IPS-NIHi7 (cell line): ENCODE data around the gene OLIG2.
A peak's percentile ranks its signal among the peaks of the same experiment; 100 is the strongest.

Experiments
- DNase-seq: peaks from one replicate; pipeline ENCODE4 v3.0.0; 2012; ENCODE audit warnings: mixed read lengths; ENCODE audit errors: extremely low spot score

OLIG2 gene

DNA sequence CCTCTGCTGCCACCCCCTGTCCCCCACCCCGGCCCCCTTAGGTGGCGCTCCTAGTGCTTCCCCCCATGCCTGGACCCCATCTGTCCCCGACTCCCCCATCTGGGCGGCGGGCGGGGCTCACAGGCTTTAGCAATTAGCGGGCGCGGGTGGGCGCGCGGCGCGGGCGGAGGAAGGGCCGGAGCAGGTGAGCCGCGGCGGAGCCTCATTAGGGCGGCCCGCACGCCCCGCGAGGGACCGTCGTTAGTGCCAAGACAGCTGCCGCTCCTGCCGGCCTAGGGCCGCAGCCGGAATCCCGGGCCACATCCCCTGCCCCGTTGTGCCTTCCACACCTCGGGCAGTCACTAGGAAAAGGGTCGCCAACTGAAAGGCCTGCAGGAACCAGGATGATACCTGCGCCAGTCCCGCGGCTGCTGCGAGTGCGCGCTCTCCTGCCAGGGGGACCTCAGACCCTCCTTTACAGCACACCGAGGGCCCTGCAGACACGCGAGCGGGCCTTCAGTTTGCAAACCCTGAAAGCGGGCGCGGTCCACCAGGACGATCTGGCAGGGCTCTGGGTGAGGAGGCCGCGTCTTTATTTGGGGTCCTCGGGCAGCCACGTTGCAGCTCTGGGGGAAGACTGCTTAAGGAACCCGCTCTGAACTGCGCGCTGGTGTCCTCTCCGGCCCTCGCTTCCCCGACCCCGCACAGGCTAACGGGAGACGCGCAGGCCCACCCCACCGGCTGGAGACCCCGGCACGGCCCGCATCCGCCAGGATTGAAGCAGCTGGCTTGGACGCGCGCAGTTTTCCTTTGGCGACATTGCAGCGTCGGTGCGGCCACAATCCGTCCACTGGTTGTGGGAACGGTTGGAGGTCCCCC is 7.6 kb downstream of the OLIG2 start:
- DNase-seq, result no peak

- DNase-seq, result no peak
These were observed 8.3 kb downstream of the OLIG2 start for GRCh38 chr21:33033961-33034413.

DNA sequence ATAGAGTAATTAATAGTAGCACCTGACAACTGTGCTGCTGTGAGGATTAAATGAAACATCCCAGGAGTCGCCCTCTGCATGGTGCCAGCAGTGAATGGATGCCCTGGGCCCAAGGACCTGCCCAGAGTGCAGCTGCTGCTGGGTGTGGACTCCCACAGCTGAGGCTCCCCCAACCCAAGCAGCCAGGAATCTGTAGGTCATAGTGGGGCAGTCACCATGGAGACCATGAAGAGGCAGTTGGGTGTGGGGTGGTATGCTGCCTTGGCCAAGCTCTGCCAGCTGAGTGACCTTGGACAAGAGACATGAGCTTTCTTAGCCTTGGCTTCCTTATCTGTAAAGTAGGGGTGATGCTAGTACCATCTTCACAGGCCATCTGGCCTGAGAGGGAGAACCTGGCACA is 9.4 kb downstream of the OLIG2 start:
- no peak for DNase-seq

DNA sequence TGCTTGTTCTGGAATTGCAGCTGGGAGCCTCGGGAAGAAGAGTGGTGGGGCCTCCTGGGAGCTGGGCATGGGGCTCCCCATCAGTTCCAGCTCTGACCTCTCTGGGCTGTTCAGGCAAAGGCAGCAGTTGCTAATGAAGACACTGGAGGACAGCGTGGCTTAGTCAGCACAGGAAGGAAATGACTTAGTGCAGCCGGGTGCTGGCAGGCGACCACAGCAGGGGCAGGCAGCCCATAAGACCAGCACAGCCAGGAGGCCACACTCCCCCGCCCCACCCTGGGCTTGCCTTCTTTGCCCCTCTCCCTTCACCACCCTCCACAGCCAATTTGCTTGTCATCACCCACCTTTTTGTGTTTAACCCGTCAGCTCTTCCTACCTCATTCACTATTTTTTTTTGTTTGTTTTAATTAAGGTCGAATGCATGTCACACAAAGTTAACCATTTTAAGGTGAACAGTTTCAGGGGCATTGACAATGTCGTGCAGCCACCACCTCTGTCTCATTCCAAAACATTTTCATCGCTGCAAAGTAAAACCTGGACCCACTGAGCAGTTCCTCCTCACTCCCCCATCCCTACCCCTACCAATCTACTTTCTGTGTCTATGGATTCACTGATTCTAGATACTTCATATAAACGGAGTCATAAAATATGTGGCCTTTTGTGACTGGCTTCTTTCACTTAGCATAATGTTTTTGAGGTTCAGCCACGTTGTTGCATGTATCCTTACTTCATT is 10.9 kb downstream of the OLIG2 start:
- no peak for DNase-seq

GRCh38 chr21:33037501-33037900 is 11.8 kb downstream of the OLIG2 start:
- DNase-seq, result no peak

DNA sequence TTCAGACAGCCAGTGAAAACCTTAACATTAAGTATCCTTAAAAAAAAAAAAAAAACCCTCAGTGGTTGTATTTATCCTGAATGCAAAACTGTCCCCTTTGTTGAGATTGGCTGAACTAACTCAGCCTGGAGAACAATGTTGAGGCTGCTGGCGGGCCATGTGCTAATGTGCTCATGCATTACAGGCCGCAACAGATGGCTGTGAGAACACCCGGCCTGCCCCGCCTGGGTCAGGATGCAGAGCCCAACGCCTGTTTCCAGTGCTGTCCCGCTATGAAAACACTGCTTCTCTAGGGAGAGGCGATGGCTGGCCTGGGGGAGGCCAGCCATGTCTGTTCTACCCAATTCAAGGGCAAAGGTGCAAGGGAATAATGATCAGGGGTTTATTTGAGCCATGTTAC is 13.8 kb downstream of the OLIG2 start:
- no peak for DNase-seq

GRCh38 chr21:33040215-33040614 is 14.5 kb downstream of the OLIG2 start:
- no peak for DNase-seq

DNA sequence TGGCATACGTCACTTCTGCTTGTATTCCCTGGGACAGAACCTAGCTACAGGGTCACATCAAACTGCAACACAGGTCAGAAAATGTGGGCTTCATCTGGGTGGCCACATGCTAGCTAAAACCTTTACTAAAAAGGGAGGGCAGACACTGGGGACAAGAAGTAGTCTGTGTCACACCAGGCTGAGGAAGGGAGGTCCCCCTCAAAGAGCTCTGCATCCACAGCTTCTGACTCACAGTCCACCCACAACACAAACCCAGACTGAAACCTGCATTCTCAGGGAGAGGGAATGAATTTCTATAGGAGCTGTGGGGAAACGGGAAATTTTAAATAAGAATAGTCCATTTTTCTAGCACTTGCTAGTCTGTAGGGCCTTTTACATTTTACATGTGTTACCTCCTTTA is 16.2 kb downstream of the OLIG2 start:
- no peak for DNase-seq

DNA sequence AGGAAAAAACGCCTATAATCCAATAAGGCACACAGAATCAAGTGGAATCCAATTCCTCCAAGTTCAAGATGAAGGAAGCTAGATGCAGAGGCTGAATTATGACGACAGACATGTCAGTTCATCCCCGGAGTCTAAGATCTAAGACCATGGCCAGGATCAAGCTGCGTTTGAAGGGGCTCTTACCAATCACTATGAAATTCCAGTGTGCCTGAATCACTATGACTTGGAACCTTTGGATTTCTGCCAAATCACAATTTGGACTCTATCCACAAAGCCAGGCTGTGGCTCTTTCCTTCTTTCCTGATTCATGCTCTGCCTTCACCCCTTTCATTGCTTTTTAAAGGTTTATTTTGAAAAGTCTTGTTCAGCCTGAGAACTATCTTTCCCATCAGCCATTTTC is 17.1 kb downstream of the OLIG2 start:
- DNase-seq, result no peak

DNA sequence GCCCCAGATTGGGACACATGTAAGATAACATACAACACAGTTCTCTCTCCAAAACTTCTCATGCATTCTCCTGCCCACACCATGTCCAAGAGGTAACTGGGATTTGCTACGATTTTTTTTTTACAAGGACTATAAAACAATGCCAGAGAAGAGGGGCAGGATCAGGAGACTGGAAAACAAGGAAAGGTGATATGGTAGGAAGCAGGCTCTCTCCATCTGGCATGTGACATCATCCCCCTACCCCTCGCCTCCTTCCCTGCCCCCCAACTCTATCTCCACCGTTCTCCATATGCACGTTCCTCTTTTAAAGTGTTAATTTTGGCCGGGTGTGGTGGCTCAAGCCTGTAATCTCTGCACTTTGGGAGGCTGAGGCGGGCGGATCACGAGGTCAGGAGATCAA is 20.7 kb downstream of the OLIG2 start:
- DNase-seq, result no peak

DNA sequence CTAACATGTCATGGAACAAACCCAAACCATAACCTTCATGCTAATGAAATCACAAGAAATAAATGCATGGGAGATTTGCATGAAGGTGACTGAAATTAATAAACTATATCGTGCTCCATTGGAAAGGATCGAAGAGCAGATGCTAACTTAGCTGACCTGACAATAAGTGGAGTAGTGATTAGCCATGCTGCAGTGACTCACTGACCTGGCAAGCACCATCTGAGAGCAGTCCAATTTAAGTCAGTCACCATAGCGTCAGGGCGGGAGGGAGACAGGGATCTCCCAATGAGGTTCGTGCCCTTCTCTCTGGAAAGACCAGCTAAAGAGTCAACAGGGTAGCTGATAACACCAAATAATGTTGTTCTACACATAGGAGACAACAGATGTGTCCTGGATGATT is 21.5 kb downstream of the OLIG2 start:
- DNase-seq, result no peak

GRCh38 chr21:33051925-33052324 is 26.2 kb downstream of the OLIG2 start:
- DNase-seq, result no peak

DNA sequence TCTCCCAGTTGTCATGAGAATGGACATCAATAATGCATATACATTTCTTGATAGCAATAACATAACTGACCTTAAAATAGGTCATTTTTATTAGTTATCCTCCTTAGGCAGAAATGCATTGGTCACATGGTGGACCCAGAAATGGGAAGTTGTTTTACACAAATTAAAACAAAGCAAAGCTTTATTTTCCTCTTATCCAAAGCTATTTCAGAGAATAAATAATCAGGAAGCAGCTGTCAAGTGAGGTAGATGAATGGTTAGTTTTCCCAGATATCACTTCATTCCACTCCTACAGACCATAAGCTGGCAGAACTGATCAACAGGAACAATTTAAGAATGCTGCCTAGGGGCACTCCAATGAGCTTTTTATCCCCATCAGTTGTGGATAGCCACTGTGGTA is 28.2 kb downstream of the OLIG2 start:
- DNase-seq, result no peak

DNA sequence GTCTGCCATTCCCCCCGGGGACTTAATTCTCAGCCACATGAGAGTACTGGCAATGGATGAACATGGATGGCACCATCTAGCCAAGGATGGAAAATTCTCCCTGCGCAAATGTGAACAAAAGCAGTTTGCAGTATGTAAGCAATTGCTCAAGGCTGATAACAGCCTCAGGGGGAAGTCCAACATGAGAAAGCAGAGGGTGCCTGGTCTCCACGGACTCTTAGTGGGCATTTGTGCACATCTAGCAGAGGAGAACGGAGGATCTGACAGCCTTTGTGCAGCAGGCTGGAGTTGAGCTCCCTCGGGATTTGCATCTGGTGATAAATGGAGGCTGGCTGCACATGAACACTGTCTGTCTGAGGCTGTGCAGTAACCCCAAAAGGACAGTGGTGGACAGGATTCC is 30.3 kb downstream of the OLIG2 start:
- no peak for DNase-seq

DNA sequence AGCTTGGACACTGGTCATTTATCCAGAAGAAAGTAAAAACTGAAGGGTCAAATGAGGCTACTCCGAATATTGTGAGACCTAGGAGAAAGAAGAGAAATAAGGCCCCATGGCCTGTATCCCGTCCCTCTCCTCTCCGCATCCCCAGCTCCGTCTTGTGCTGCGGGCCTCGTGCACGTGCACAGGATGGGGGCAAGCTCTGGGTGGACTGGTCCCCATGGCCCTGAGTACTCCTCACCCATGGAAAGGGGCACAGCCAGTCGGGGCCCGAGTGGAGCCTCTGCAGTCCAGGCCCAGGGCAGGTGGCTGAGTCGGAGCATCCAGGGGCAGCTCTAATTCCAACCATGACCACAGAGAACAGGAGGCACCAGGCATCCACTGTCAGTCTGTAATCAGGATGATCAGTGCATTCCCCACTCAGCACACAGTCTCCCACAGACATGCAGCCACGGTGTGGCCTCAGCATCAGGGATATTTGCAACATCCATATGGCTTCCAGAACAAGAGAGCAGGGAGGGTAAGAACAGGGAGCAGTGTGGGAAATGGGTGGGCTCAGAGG is 31.7 kb downstream of the OLIG2 start:
- DNase-seq, result no peak

GRCh38 chr21:33058527-33058926 is 32.8 kb downstream of the OLIG2 start:
- DNase-seq, result no peak

GRCh38 chr21:33058957-33059356 is 33.2 kb downstream of the OLIG2 start:
- no peak for DNase-seq

GRCh38 chr21:33059380-33059841 is 33.7 kb downstream of the OLIG2 start:
- no peak for DNase-seq

DNA sequence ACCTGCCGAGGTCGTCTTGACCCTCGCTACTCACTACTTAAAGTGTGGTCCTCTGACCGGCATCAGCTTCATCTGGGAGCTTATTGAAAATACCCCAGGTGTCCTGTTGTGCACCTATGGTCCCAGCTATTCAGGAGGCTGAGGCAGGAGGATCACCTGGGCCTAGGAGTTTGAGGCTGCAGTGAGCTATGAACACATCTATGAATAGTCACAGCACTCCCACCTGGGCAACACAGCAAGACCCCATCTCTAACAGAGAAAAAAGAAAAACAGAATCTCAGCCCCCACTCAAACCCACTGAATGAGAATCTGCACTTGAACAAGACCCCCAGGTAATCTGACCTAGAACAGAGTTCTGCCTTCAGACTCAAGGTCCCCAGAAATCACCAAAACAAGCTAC is 35.5 kb downstream of the OLIG2 start:
- no peak for DNase-seq

DNA sequence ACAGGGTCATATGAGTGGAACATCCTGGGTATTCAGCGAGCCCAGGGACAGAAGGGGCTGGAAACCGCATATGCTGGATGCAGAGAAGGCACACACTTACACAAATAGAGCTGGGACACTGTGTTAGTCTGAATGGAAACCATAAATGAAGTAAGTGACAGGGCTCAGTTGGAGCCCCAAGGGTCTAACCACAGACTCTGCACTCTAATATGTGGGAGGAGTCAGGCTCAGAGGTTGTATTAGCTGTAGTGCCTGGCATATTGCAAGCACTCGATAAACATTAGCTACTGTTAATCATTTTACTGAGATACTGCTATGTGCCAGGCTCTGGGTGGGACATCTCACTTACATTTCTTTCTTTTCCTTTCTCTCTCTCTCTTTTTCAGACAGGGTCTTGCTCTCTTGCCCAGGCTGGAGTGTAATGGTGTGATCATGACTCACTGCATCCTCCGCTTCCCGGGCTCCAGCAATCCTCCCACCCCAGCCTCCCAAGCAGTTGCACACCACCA is 37.7 kb downstream of the OLIG2 start:
- no peak for DNase-seq

GRCh38 chr21:33063907-33064622 is 38.3 kb downstream of the OLIG2 start:
- DNase-seq, result peak; percentile 46
